C4-2B (cell line): ENCODE data around the gene CALD1.

Experiments used
- H3K27ac ChIP-seq: fragments of 450-650 bp; 2 replicates; pipeline ENCODE4 v1.5.1; 2017
- CTCF ChIP-seq: fragments of 450-650 bp; conservative IDR thresholded peaks from 2 replicates; pipeline ENCODE4 v1.5.1; 2017; ENCODE audit warnings: mild to moderate bottlenecking
- ZFX ChIP-seq: fragments of 450-650 bp; IDR thresholded peaks from 2 replicates; pipeline ENCODE4 v1.6.1; 2017

The CALD1 gene

DNA sequence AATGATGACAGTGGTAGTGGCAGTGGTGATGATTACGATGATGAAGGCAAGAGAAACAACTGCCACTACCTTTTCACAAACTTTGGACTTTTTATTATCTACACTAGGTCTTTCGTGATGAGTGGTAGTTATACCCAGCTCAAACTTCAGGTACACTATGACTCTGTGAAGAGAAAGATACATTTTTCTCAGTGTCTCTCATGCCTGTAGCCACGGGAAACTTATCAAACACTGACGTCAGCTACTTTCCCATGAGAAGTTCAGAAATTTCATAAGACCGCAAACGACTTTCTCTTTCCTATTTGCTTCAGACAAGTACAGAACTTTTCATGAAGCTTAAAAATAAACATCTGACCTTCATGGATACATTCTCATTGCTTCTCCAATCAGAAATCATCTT, 57.0 kb downstream of the CALD1 start:
- no peak overlapping the region for H3K27ac ChIP-seq
- no peak for TF ChIP-seq ZFX
- TF ChIP-seq CTCF: no peak

- TF ChIP-seq CTCF (no peak), ZFX (no peak)
- H3K27ac ChIP-seq: no peak overlapping the region
These were observed 59.9 kb downstream of the CALD1 start for GRCh38 chr7:134839298-134839697.

- no peak for TF ChIP-seq ZFX
- no peak for TF ChIP-seq CTCF
- H3K27ac ChIP-seq: no peak overlapping the region
These were observed 62.6 kb downstream of the CALD1 start for GRCh38 chr7:134842062-134842461.

- no peak overlapping the region for H3K27ac ChIP-seq
- TF ChIP-seq ZFX: no peak
- TF ChIP-seq CTCF: no peak
These were observed 63.5 kb downstream of the CALD1 start for GRCh38 chr7:134842886-134843430.

GRCh38 chr7:134844200-134844599, 64.8 kb downstream of the CALD1 start:
- no peak for TF ChIP-seq CTCF
- H3K27ac ChIP-seq: no peak overlapping the region

DNA sequence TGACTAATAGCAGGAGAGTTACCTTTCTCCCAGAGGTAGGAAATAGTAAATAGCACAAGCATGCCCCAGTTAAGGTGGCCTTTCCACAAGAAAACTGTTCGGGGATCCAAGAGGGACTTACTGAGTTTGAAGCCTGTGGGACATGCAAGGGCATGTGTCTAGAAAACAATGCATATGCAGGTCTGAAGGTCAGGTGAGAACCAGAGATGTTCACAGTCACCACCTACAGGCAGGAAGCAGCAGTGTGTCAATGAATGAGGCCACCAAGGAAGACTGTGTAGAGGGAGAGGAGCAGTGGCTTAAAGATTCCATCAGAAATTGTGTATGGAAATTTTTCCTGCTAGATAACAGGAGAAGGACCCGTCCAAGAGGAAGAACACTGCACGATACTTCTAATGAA, 66.0 kb downstream of the CALD1 start:
- TF ChIP-seq ZFX (no peak), CTCF (peak; percentile 59)

GRCh38 chr7:134847851-134848588, 68.6 kb downstream of the CALD1 start:
- no peak overlapping the region for H3K27ac ChIP-seq
- TF ChIP-seq CTCF (no peak), ZFX (no peak)

More for the DNA sequence above, 66.0 kb downstream of the CALD1 start:
- no peak overlapping the region for H3K27ac ChIP-seq
